Activated T-cell treated with anti-CD3 and anti-CD28 coated beads, Interleukin-2, amount 50 U/mL, for 24 hours (primary cell): Measurements from ENCODE around the gene OR7C1.
A peak's percentile ranks its signal among the peaks of the same experiment; 100 is the strongest.
"Not testable (repeated sequence)": the region's sequence is repeated elsewhere in the genome, so short reads cannot be mapped to it uniquely, and the experiment has no call there.

Source experiments
- DNase-seq: peaks from one replicate; pipeline ENCODE4 v3.0.0-alpha.2; 2020
- H3K27ac Mint-ChIP-seq: 2 replicates; pipeline ENCODE4 v1.8.0; 2020; ENCODE audit warnings: mild to moderate bottlenecking, mixed read lengths
- H3K27me3 Mint-ChIP-seq: 2 replicates; pipeline ENCODE4 v1.8.0; 2020; ENCODE audit warnings: mixed read lengths
- H3K36me3 Mint-ChIP-seq: 2 replicates; pipeline ENCODE4 v1.8.0; 2020; ENCODE audit warnings: low read depth, mixed read lengths
- H3K4me1 Mint-ChIP-seq: 2 replicates; pipeline ENCODE4 v1.8.0; 2020; ENCODE audit warnings: low read depth, mixed read lengths
- H3K4me3 Mint-ChIP-seq: 2 replicates; pipeline ENCODE4 v1.8.0; 2020; ENCODE audit warnings: mild to moderate bottlenecking, moderate library complexity, mixed read lengths
- H3K9me3 Mint-ChIP-seq: 2 replicates; pipeline ENCODE4 v1.8.0; 2020; ENCODE audit warnings: mixed read lengths

Gene OR7C1

DNA sequence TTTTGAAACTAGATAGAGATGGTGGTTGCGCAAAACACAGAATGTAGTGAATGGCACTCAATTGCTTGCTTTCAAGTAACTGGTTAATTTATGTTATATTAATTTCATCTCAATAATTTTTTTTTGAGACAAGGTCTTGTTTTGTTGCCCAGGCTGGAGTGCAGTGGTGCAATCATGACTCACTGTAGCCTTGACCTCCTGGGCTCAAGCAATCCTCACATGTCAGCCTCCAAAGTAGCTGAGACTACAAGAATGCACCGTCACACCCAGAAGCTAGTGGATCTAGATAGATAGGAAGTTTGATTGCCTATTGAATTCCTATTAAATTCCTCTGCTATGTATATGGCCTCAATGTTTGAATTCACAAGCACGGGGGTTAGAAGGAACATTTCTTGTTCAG lies 30.2 kb downstream of the OR7C1 start:
- no peaks in the 10 kb centered on the region for H3K9me3 Mint-ChIP-seq
- H3K27me3 Mint-ChIP-seq = peaks cover 16% of the 10 kb centered on the region
- H3K36me3 Mint-ChIP-seq = no peaks in the 10 kb centered on the region
- peaks cover 2% of the 10 kb centered on the region for H3K4me1 Mint-ChIP-seq
- no peak overlapping the region for H3K4me3 Mint-ChIP-seq
- H3K27ac Mint-ChIP-seq = no peak overlapping the region
- DNase-seq = no peak

DNA sequence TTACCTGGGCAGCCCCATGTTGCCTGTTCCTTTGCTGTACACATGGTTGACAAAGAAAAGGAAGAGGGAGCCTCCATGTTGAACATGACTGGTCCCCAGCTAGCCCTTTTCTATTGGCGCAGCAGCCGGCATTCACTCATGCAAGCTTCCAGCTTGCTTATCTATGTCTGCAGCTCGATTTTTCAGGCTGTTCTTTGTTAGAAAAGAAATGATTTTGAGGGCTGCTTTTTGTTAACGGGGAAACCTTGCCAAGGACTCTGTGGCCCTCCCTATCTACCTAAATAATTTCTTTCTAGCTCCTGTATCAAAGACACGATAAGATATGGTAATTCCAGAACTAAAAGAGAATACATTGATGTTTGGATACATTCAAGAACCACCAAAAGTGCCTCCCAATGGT lies 36.2 kb downstream of the OR7C1 start:
- Mint-ChIP-seq H3K4me3 (no peak overlapping the region), H3K27ac (no peak overlapping the region), H3K9me3 (no peaks in the 10 kb centered on the region), H3K4me1 (peaks cover 1% of the 10 kb centered on the region), H3K27me3 (peaks cover 23% of the 10 kb centered on the region), H3K36me3 (no peaks in the 10 kb centered on the region)
- DNase-seq = no peak

GRCh38 chr19:14796021-14796420 lies 39.0 kb downstream of the OR7C1 start:
- H3K4me3 Mint-ChIP-seq = no peak overlapping the region
- no peaks in the 10 kb centered on the region for H3K36me3 Mint-ChIP-seq
- peaks cover 1% of the 10 kb centered on the region for H3K4me1 Mint-ChIP-seq
- H3K27ac Mint-ChIP-seq = no peak overlapping the region
- peaks cover 31% of the 10 kb centered on the region for H3K27me3 Mint-ChIP-seq
- no peaks in the 10 kb centered on the region for H3K9me3 Mint-ChIP-seq
- DNase-seq = no peak

DNA sequence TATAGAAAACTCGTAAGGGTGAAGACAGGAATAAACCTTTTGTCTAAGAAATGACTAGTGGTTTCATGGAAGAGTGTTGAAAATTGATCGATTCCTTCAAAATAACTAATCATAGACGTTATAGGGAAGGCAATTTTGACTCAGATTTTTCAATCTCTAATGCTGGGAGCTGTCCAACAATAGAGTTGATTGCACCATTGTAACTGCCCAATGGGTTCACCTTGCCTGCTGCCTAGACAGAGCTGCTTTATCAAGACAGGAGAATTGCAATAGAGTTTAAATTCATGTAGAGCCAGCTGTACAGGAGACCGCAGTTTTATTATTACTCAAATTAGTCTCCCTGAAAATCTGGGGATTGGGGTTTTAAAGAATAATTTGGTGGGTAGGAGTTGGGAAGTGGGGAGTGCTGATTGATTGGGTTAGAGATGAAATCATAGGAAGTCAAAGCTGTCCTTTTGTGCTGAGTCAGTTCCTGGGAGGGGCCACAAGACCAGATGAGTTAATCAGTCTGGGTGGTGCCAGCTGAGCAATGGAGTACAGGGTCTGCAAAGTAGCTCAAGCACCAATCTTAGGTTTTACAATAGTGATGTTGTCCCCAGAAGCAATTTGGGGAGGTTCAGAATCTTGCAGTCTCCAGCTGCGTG lies 39.8 kb downstream of the OR7C1 start:
- Mint-ChIP-seq H3K9me3 (no peaks in the 10 kb centered on the region), H3K27me3 (peaks cover 31% of the 10 kb centered on the region), H3K27ac (no peak overlapping the region), H3K4me1 (peaks cover 1% of the 10 kb centered on the region), H3K36me3 (no peaks in the 10 kb centered on the region), H3K4me3 (no peak overlapping the region)
- no peak for DNase-seq

GRCh38 chr19:14792250-14792649 lies 42.7 kb downstream of the OR7C1 start:
- not testable (repeated sequence) for H3K36me3 Mint-ChIP-seq, H3K27ac Mint-ChIP-seq, H3K4me3 Mint-ChIP-seq, DNase-seq, H3K4me1 Mint-ChIP-seq, H3K9me3 Mint-ChIP-seq
- peaks cover 22% of the 10 kb centered on the region for H3K27me3 Mint-ChIP-seq

- no peak overlapping the region for H3K27ac Mint-ChIP-seq
- no peak for DNase-seq
- no peaks in the 10 kb centered on the region for H3K9me3 Mint-ChIP-seq
- H3K27me3 Mint-ChIP-seq = peaks cover 33% of the 10 kb centered on the region
- H3K4me1 Mint-ChIP-seq = peaks cover 23% of the 10 kb centered on the region
- no peak overlapping the region for H3K4me3 Mint-ChIP-seq
- no peaks in the 10 kb centered on the region for H3K36me3 Mint-ChIP-seq
Observed at GRCh38 chr19:14786421-14786851, 48.5 kb downstream of the OR7C1 start.

GRCh38 chr19:14785102-14785793 lies 49.7 kb downstream of the OR7C1 start:
- not testable (repeated sequence) for H3K36me3 Mint-ChIP-seq, H3K9me3 Mint-ChIP-seq, DNase-seq, H3K4me3 Mint-ChIP-seq
- H3K4me1 Mint-ChIP-seq = peaks cover 23% of the 10 kb centered on the region
- peaks cover 36% of the 10 kb centered on the region for H3K27me3 Mint-ChIP-seq
- peak overlapping the region; percentile 56 for H3K27ac Mint-ChIP-seq

DNA sequence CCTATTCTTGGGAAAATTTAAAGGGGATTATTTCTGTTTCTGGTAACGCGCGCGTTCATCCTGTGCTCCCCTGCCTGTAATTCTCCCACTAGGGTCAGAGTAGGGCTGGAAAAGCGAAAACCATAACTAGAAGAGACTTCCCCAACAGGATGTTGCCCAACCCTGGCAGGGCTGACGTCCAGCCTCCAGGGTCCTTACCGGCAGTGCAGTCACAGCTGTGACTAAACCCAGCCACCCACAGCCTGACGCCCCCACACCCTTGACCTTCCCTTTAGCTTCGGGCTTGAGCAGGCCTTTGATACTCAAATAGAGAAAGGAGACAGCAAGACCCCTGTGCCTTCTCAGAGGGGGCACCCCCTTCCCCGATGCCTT lies 50.3 kb downstream of the OR7C1 start:
- not testable (repeated sequence) for H3K9me3 Mint-ChIP-seq, H3K36me3 Mint-ChIP-seq, DNase-seq, H3K4me3 Mint-ChIP-seq
- Mint-ChIP-seq H3K4me1 (peaks cover 23% of the 10 kb centered on the region), H3K27ac (peak overlapping the region; percentile 56), H3K27me3 (peaks cover 36% of the 10 kb centered on the region)

- not testable (repeated sequence) for H3K4me3 Mint-ChIP-seq, H3K27ac Mint-ChIP-seq, DNase-seq, H3K36me3 Mint-ChIP-seq, H3K9me3 Mint-ChIP-seq
- Mint-ChIP-seq H3K27me3 (peaks cover 46% of the 10 kb centered on the region), H3K4me1 (peaks cover 23% of the 10 kb centered on the region)
Observed at GRCh38 chr19:14783410-14783998, 51.5 kb downstream of the OR7C1 start.

DNA sequence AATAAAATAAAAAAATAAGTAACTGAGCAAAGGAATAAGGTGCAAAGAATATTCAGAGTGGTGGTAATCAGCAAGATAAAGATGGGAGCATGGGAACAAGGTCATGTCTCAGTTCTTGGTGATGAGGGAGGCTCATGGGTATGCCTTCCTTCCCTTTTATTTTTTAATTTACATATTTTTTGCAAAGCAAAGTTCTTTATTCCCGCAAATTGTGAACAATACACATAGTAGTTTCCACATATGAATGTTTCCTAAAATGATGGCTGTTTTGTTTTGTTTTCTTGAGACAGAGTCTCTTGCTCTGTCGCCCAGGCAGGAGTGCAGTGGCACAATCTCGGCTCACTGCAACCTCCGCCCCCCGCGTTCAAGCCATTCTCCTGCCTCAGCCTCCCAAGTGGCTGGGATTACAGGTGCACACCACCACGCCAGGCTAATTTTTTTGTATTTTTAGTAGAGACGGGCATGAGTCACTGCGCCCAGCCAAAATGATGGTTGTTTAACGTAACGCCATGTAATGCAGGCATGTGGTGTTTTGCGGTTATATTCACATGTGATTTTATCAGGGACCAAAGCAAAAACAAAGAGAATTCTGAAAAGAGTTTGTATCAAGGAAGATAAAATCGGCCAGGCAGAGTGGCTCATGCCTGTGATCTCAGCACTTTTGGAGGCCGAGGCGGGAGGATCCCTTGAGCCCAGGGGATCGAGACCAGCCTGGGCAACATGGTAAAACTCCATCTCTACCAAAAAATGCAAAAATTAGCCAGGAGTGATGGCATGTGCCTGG lies 52.2 kb downstream of the OR7C1 start:
- Mint-ChIP-seq H3K4me3 (no peak overlapping the region), H3K27me3 (peaks cover 51% of the 10 kb centered on the region), H3K27ac (no peak overlapping the region), H3K4me1 (peaks cover 23% of the 10 kb centered on the region), H3K36me3 (no peaks in the 10 kb centered on the region), H3K9me3 (no peaks in the 10 kb centered on the region)
- no peak for DNase-seq

- not testable (repeated sequence) for H3K4me3 Mint-ChIP-seq, DNase-seq, H3K36me3 Mint-ChIP-seq, H3K9me3 Mint-ChIP-seq, H3K27ac Mint-ChIP-seq
- H3K4me1 Mint-ChIP-seq = peaks cover 21% of the 10 kb centered on the region
- H3K27me3 Mint-ChIP-seq = peaks cover 58% of the 10 kb centered on the region
Observed at GRCh38 chr19:14781713-14782536, 53.1 kb downstream of the OR7C1 start.

GRCh38 chr19:14780622-14781225 lies 54.3 kb downstream of the OR7C1 start:
- H3K4me3 Mint-ChIP-seq, H3K27ac Mint-ChIP-seq, H3K36me3 Mint-ChIP-seq, H3K9me3 Mint-ChIP-seq, DNase-seq: not testable (repeated sequence)
- peaks cover 61% of the 10 kb centered on the region for H3K27me3 Mint-ChIP-seq
- peaks cover 23% of the 10 kb centered on the region for H3K4me1 Mint-ChIP-seq

- no peaks in the 10 kb centered on the region for H3K36me3 Mint-ChIP-seq
- H3K4me3 Mint-ChIP-seq = no peak overlapping the region
- H3K9me3 Mint-ChIP-seq = no peaks in the 10 kb centered on the region
- H3K4me1 Mint-ChIP-seq = peaks cover 15% of the 10 kb centered on the region
- no peak for DNase-seq
- H3K27me3 Mint-ChIP-seq = peaks cover 61% of the 10 kb centered on the region
- H3K27ac Mint-ChIP-seq = no peak overlapping the region
Observed at GRCh38 chr19:14779151-14779550, 55.8 kb downstream of the OR7C1 start.
